ENCODE results near the gene PSORS1C1.

Gene PSORS1C1

DNA sequence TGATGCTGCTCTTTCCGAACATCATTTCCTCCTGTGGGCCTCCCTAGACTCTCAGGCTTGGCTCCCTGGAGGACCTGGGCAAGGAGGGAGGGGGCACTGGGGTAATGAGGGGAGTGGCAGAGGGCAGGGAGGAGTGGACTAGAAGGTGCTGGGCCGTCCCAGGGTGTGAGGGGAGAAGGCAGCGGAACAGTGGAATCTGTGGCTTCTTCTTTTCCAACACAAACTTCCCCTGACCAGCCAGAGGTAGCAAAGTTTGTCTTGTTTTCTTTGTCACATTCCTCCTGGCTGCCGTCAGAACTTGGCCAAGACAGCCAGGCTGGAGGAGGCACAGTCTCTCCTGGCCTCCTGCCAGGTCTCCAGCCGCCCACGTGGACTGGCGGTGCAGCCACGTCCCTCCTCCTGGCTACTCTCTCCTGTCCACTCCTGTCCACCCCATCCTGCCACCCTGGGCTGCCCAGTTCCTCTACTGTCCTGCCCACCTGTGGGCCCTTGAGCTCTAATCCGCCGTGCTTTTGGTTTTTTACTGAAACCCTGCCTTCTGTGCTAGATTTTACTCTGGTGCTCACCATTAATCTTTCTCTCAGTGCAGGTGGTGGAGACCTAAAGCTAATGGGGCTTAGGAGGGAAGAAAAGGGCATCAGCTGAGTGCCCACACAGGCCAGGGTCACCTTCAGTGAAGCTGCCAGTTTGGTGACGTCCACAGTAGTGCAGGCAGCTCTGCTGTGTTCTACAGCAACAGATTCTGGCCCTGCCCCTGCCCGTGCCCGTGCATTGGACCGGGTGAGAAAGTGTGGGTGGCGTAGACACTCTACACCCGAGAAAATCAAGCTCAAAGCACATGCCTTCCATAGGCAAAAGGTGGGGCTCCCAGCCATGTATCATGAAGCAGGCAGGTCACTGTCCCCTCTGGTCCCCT lies 8.4 kb downstream of the PSORS1C1 start:
- no peak for FAIRE-seq
- DNase-seq (ENCODE audit: extremely low spot score, insufficient read length, low read depth): no peak

DNA sequence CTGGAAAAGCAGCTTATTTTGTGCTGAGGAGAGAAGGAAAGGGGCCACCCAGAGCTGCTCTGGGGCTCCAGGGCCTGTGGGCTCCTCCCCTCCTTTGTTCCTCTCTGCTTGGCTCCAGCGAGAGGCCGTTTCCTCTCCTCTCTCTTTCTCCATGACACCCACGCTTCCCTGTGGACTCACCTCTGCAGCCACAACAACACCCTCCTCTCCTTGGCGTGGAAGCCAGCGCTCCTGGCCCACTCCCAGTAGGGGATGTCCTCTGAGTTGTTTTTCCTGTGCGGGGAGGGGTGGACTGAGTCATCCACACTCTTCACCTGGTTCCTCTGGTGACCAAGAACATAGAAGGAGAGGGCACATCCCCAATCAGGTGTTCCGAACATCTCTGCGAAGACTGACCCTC lies 10.6 kb downstream of the PSORS1C1 start:
- FAIRE-seq: no peak
- no peak for DNase-seq (ENCODE audit: extremely low spot score, insufficient read length, low read depth)

DNA sequence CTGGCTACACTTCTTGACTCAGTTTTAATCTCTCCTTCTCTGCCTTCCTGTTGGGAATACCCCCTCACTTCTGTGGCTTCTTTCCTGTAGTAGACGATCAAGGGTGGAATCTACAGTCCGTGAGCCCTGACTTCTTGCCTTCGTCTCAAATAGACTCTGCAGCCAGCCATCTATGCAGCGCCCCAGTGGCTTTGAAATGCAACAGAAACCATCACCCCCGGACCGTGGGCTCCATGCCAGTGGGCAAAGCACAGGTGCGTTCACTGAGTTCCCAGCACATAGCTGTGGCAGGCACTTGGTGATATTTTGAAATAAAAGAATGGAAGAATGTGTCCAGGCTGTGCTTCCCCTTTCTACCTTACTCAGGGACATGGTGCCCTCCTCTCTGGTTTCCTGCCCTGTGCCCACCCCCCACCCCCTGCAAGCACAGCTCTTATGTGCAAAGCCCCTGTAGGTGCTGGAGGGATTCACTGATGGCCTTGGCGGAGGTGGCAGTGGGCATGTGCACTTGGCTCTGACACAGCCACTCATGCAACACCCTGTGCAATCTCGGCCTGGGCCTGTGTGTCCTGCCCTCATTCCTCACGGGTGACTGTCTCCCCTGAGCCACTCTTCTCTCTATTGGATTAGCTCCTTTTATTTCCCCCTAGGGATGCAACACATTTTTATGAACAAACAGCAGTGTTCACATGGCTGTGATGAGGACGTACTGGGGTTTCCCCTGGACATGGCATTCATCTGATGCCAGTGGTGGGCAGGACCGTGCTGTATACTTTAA lies 11.2 kb downstream of the PSORS1C1 start:
- FAIRE-seq (no peak), DNase-seq (ENCODE audit: extremely low spot score, insufficient read length, low read depth) (no peak)

DNA sequence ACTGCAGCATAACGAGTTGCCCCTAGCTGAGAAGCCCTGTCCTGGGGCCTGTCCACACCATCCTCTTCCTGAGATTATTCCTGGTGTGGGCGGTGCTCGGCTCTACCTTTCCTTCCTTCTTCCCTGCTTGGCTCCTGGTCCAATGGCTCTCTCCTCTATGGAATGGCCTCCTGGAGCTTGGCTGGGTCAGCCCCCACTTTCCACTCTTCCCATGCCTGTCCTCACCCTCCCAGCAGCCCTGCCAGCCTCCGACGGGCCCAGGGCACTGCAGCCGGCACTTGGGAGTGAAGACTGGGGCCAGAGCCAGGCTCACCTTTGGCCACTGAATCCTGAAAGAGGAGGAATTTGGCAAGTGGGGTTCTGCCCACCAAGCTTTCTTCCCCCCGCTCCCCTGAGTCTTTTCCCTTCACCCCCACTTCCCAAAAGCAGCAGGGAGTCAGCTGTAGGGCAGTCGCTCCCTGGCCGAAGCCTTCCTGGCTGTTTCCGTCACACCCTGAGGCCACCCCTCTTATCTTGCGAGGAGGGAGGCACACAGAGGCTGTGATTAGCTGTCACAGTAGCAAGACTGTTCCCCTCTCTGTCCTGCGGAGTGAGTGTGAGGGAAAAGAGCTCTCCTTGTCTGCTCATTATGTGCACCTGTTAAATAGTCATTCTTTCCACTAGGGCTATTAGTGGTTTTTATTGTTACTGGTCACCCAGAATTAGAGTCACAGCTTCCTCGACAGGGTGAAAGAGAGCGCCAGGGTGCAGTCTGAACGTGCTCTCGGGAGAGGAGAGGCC lies 12.0 kb downstream of the PSORS1C1 start:
- FAIRE-seq: no peak
- no peak for DNase-seq (ENCODE audit: extremely low spot score, insufficient read length, low read depth)

DNA sequence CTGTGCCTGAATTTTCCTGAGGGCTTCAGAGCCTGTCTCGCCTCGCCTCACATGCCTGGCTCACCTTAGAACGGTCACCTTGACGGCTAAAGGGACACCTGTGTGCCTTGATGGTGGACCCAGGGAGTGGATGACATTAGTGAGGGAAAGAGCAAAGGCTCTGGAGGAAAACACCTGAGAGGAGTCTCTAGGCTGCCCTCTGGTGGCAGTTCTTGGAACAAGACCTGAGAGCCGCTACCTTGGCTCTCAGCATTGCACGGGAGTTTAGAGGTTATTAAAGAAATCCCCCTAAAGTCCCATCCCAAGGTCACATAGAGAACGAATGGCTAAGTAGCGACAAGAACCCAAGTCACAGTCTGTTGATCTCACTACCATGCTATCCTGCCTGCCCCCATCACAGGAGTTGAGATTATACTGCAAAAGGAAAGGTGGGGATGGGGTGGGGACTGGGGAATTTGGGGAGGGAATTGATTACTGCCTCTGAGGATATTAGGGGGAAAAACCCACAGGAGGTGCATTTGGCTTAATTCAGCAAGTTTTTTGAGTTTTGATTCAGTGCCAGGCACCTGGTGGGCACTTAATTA lies 13.6 kb downstream of the PSORS1C1 start:
- DNase-seq (ENCODE audit: extremely low spot score, insufficient read length, low read depth): peak; percentile 45
- FAIRE-seq: peak; percentile 73

DNA sequence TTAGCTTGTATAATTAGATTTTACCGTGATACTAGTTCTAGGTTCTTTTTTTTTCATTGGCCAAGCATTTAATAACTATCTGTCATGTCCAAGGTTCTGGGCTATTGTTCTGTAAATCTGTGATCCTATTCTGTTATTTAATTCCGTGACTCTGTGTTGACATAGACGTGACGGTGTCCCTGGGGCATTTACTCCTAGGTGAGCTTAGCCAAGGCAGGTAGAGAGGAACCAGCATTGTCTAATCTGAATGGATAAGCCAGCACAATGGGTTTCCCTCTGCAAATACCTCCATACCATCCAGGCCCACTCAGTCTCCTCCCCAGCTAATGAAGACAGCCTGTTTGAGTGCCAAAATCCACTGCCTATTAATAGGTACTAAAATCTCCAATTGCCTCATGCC lies 14.5 kb downstream of the PSORS1C1 start:
- no peak for DNase-seq (ENCODE audit: extremely low spot score, insufficient read length, low read depth)
- no peak for FAIRE-seq

DNA sequence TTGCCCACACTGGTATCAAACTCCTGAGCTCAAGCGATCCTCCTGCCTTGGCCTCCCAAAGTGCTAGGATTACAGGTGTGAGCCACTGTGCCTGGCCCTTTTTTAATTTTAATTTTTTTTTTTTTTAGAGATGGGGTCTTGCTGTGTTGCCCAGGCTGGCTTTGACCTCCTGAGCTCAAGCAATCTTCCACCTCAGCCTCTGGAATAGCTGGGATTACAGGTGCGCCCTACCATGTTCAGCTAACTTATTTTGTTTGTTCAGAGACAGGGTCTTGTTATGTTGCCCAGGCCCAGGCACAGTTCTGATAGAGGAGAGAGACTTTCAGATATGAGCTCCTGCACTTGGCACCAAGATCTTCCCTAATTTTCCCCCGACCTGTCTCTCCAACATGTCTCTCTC lies 16.2 kb downstream of the PSORS1C1 start:
- no peak for FAIRE-seq

DNA sequence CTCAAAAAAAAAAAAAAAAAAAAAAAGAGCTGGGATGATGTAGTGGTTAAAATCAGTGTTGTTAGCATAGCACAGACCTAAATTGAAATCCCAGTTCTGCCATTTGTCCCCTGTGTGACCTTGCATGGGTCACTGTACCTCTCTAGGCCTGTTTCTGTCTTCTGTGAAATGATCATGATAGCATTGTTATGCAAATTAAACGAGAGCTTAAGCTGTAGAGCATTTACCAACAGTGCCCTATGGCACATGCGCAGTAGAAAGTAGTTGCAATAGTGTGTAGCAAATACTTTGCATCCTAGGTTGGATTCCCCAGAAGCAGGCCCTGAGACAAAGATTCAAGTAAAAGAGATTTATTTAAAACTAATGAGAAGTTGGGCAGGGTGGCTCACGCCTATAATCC lies 17.0 kb downstream of the PSORS1C1 start:
- FAIRE-seq: no peak

More for the DNA sequence above, 16.2 kb downstream of the PSORS1C1 start:
- no peak for DNase-seq (ENCODE audit: extremely low spot score, insufficient read length, low read depth)

DNA sequence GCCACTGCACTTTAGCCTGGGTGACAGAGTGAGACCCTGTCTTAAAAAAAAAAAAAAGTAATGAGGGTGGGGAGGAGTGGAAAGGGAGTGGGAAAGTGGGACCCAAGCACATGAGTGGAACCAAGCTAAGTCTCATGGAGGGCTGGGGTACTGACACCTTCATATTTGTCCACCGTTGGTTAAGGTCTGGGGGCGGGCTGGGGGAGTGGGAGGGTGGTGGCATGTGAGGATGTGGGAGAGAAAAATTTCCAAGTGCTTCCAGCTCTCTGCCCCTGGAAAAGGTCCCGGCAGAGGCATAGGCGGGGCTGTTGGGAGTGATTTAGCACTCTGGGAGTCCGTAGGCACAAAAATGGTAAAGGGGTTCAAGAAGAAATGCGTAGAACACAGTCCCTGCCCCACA lies 18.2 kb downstream of the PSORS1C1 start:
- DNase-seq (ENCODE audit: extremely low spot score, insufficient read length, low read depth) (no peak), FAIRE-seq (no peak)

More for the DNA sequence above, 17.0 kb downstream of the PSORS1C1 start:
- DNase-seq (ENCODE audit: extremely low spot score, insufficient read length, low read depth): no peak

DNA sequence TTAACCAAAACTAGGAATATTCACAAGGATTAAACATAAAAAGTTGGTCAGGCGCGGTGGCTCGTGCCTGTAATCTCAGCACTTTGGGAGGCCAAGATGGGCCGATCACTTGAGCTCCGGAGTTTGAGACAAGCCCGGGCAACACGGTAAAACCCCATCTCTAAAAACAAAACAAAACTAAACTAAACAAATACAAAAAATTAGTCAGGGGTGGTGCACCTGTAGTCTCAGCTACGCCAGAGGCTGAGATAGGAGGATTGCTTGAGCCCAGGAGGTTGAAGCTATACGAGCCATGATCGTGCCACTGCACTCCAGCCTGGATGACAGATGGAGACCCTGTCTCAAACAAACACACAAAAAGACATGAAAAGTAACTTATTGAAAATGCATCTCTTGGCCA lies 21.1 kb downstream of the PSORS1C1 start:
- FAIRE-seq (no peak), DNase-seq (ENCODE audit: extremely low spot score, insufficient read length, low read depth) (no peak)

DNA sequence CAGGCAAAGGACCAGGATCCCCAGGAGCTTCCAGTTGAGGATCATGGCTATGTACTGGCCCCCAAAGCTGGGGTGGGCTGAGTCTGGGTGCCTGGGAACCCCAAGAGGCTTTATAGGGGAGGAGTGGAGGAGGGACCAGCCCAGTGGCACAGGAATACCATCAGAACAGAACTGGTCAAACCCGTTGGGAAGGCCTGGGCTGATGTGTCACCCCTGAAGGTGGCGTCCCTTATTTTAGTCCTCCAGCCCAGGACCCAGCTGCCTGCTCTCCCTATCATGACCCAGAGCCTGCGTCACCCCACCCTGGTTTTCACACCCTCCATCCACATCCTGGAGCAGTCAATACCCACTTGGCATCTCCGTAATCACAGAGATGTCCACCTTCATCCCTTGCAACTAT lies 24.4 kb downstream of the PSORS1C1 start, which contains the start of gene PSORS1C2:
TSS of gene PSORS1C2 (minus strand) at position 85 of the 400 bp plus-strand sequence. CDS start at position 45, 40 bp downstream.
- no peak for FAIRE-seq

DNA sequence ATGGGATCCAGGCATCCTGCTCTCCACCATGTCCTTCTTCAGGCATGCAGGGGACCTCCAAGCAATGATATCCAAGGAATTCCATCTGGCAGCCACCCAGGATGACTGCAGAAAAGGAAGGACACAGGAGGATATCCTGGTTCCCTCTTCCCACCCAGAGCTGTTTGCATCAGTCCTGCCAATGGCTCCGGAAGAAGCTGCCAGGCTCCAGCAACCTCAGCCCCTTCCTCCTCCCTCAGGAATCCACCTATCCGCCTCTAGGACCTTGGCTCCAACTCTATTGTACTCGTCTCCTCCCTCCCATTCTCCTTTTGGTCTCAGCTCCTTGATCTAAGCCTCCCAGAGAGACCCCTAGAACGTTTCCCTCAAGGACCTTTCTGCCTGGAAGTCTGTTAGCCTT lies 25.0 kb downstream of the PSORS1C1 start:
- DNase-seq (ENCODE audit: extremely low spot score, insufficient read length, low read depth) (no peak), FAIRE-seq (no peak)

More for the DNA sequence above, 24.4 kb downstream of the PSORS1C1 start, which contains the start of gene PSORS1C2:
- no peak for DNase-seq (ENCODE audit: extremely low spot score, insufficient read length, low read depth)

DNA sequence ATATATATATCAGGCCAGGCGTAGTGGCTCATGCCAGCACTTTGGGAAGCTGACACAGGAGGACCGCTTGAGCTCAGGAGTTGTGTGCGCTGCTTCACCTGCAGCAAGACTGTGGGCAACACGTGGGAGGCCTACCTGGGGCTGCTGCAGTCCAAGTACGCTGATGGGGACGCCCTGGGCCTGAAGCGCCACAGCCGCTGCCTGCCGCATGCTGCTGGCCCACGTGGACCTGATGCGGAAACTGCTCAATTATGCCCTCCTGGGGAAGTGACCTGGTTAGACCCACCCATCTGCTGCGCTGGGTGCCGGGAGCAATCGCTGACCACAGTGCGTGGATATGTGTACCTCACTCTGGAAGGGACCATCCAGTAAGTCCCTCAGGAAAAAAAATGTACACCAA lies 26.0 kb downstream of the PSORS1C1 start:
- FAIRE-seq (no peak), DNase-seq (ENCODE audit: extremely low spot score, insufficient read length, low read depth) (no peak)

DNA sequence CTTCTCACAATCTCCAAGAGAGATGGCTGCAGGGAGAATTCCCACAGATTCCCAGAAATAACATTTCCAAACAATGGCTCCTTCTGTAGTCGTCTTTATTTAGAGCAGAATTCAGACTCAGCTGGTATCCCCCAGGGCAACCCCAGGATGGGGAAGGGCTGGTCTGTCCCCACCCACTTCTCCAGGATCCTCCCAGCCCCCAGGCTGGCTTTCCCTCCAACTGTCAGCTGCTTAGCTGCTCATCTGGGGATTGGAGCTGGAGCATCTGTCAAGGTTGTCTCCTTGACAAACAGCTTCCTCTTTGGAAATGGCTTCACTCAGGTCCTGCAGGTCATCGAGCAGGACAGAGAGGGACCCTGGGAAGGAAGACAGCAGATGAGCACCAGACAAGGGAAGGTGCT lies 27.8 kb downstream of the PSORS1C1 start:
- DNase-seq (ENCODE audit: extremely low spot score, insufficient read length, low read depth): no peak
- FAIRE-seq: no peak

DNA sequence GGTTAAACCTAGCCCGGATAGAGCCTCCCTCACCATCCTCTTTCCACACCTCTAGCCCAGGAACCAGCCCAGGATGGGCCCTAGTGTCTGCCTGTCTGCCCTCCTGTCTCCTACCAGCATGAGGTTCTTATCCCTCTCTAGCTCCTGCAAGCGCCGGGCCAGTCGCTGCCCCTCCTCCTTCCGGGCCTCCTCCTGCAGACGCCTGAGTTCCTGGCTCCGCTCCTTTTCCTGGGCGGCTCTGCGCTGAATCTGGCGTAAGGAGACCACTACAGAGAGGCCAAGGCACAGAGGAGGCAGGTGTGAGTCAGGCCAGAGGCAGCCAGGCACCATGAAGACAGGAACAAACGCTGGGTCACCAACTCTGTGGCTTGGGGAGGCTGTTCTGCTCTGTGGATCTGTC lies 28.5 kb downstream of the PSORS1C1 start:
- FAIRE-seq (no peak), DNase-seq (ENCODE audit: extremely low spot score, insufficient read length, low read depth) (no peak)

DNA sequence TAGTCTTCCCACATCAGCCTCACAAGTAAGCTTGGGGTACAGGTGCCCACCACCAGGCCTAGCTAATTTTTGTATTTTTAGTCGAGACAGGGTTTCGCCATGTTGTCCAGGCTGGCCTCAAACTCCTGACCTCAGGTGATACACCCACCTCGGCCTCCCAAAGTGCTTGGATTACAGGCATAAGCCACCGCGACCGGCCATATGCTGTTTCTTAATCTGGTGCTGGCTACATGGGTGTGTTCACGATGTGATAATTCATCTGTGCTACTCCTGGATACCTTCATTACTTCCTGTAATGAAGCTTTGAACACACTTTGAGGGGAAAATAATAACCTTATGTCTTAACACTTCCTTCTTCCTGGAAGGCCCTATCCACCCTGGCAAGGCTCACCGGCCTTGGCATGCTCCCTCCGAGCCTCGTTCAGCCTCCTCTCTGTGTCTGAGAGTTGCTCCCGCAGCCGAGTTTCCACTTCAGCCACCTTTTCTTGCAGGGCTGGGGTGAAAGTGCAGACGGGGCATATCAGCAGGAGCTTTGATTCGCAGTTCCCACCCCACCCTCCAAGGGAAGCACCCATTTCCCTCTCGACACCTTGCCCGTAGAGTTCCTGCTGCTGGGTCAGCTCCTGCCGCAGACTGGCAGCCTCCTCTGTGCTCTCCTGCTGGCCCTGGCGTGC lies 29.8 kb downstream of the PSORS1C1 start:
- DNase-seq (ENCODE audit: extremely low spot score, insufficient read length, low read depth) (no peak), FAIRE-seq (no peak)

DNA sequence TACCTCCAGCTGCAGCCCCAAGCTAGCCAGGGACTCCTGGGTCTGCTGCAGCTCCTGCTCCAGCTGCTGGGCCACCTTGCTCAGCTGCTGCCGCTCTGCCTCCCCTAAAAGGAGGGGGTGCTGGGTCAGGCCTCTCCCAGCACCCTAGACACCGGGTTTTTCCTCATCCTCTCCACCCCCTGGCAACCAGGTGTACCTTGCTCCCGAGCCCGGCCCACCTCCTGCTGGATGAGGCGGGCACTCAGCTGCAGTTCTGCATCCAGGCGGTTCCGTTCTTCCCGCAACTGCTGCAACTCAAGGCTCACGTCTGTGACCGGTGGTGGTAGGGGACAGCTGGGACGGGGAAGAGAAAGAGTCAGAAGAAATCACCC lies 30.4 kb downstream of the PSORS1C1 start:
- FAIRE-seq (no peak), DNase-seq (ENCODE audit: extremely low spot score, insufficient read length, low read depth) (no peak)

DNA sequence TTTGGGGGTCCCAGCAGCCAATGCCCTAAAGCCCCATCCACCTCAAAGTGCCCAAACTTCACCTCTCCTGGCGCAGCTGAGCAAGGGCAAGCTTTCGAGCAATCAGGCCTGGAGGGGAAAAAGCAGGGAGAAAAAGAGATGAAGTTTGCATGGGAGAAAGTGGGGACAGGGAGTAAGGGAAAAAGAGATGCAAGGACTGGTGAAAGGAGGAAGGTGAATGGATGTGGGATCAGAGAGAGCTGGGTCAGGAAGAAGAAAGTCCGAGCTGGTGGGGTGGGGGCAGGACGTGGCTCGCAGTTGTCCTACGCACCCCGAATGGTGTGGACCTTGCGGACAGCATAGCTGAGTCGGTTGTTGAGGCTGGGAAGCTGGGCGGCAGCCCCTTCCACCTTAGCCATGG lies 30.8 kb downstream of the PSORS1C1 start:
- DNase-seq (ENCODE audit: extremely low spot score, insufficient read length, low read depth): no peak
- FAIRE-seq: no peak

DNA sequence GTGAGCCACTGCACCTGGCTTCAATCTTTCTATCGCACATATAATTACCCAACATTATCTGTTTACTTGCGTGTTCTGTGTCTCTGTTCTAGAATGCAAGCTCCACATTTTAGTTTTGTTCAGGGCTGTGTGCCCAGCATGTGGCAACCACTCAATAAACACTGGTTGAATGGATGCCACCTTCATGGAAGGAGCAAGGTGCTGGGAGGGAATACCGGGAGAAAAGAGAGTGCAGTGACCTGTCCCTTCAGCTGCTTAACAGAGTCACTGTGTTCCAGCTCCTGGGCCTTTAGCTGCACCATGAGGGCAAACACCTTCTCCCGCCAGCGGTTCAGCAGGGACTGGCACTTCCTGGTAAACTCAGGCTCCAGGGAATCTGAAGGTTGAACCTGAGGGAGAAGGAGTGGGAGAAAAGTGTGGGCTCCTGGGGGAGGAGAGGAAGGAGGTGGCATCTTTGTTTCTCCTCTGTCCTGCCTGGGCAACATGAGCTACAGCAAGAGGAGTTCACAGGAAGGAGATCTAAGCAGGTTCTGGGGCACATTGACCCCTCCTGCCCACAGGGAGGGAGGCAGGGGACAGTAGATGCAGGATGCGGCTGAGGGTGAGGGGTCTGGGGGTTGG lies 35.3 kb downstream of the PSORS1C1 start:
- FAIRE-seq (no peak), DNase-seq (ENCODE audit: extremely low spot score, insufficient read length, low read depth) (no peak)

Data from GM18507 (cell line).